HG02885 (cell line): Measurements from ENCODE around the gene MYO1B.

ENCODE experiments used
- ATAC-seq: cut with Tn5 transposase; IDR thresholded peaks from one replicate; pipeline ENCODE4 v1.9.1; 2021; ENCODE audit warnings: mild to moderate bottlenecking; ENCODE audit not compliant: unreplicated experiment, poor library complexity

MYO1B gene

GRCh38 chr2:191245046-191245868 lies at the start of gene MYO1B:
TSS of gene MYO1B (plus strand) at chr2:191245404. CDS start at chr2:191276896, 31,492 bp downstream.
- peak; percentile 70 for ATAC-seq

- ATAC-seq = no peak
Measured at GRCh38 chr2:191197096-191197495, 48.1 kb upstream of the MYO1B start.

GRCh38 chr2:191198271-191198670 lies 46.9 kb upstream of the MYO1B start:
- ATAC-seq = no peak

- no peak for ATAC-seq
Measured at GRCh38 chr2:191199929-191200512, 45.2 kb upstream of the MYO1B start.

GRCh38 chr2:191200910-191201309 lies 44.3 kb upstream of the MYO1B start:
- no peak for ATAC-seq

- no peak for ATAC-seq
Measured at GRCh38 chr2:191202209-191202721, 42.9 kb upstream of the MYO1B start.

GRCh38 chr2:191202881-191203397 lies 42.3 kb upstream of the MYO1B start:
- no peak for ATAC-seq

- ATAC-seq = peak; percentile 64
Measured at GRCh38 chr2:191204433-191204832, 40.8 kb upstream of the MYO1B start.

- no peak for ATAC-seq
Measured at GRCh38 chr2:191206613-191207471, 38.4 kb upstream of the MYO1B start.

GRCh38 chr2:191209340-191209739 lies 35.9 kb upstream of the MYO1B start:
- no peak for ATAC-seq

- ATAC-seq = no peak
Measured at GRCh38 chr2:191212119-191212518, 33.1 kb upstream of the MYO1B start.

GRCh38 chr2:191213333-191213732 lies 31.9 kb upstream of the MYO1B start:
- ATAC-seq = no peak

GRCh38 chr2:191215230-191215629 lies 30.0 kb upstream of the MYO1B start:
- ATAC-seq = no peak

- no peak for ATAC-seq
Measured at GRCh38 chr2:191215666-191216065, 29.5 kb upstream of the MYO1B start.

GRCh38 chr2:191217580-191217979 lies 27.6 kb upstream of the MYO1B start:
- no peak for ATAC-seq

GRCh38 chr2:191218292-191218898 lies 26.8 kb upstream of the MYO1B start:
- peak; percentile 56 for ATAC-seq

GRCh38 chr2:191220671-191221070 lies 24.5 kb upstream of the MYO1B start:
- peak; percentile 67 for ATAC-seq

GRCh38 chr2:191221666-191222065 lies 23.5 kb upstream of the MYO1B start:
- no peak for ATAC-seq

- peak; percentile 40 for ATAC-seq
Measured at GRCh38 chr2:191222507-191222906, 22.7 kb upstream of the MYO1B start.

- no peak for ATAC-seq
Measured at GRCh38 chr2:191222952-191223351, 22.3 kb upstream of the MYO1B start.
